ENCODE measurements around the gene STAT5B. TPM values are rescaled to one million over a fixed set of nuclear protein-coding genes. Genes with fewer than 3 reads are reported as not detected.

STAT5B gene
- total RNA-seq, 4 donors from 2014 or later, result 57.6 to 72.6 (median 63.3) TPM

- H3K27ac ChIP-seq, result peak overlapping the region; percentile 85 to 96 (median 91)
- no peaks in the 10 kb centered on the region for H3K27me3 ChIP-seq
- no peak overlapping the region for H3K4me3 ChIP-seq (replicated peaks in 1 of 3)
- TF ChIP-seq, protein P1, sequence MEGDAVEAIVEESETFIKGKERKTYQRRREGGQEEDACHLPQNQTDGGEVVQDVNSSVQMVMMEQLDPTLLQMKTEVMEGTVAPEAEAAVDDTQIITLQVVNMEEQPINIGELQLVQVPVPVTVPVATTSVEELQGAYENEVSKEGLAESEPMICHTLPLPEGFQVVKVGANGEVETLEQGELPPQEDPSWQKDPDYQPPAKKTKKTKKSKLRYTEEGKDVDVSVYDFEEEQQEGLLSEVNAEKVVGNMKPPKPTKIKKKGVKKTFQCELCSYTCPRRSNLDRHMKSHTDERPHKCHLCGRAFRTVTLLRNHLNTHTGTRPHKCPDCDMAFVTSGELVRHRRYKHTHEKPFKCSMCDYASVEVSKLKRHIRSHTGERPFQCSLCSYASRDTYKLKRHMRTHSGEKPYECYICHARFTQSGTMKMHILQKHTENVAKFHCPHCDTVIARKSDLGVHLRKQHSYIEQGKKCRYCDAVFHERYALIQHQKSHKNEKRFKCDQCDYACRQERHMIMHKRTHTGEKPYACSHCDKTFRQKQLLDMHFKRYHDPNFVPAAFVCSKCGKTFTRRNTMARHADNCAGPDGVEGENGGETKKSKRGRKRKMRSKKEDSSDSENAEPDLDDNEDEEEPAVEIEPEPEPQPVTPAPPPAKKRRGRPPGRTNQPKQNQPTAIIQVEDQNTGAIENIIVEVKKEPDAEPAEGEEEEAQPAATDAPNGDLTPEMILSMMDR (IDR thresholded peaks at IDR 0.05), result no peak
- TF ChIP-seq POLR2A (IDR thresholded peaks at IDR 0.05), result no peak
- WGBS, 2 donors, result 80 to 90% methylated on average over 19 of the region's 19 CpGs
- intact Hi-C loops (cut with DNase I), result no loop called here
- peaks cover 17 to 19% of the 10 kb centered on the region in 2 donors for H3K36me3 ChIP-seq
- H3K9me3 ChIP-seq, result no peaks in the 10 kb centered on the region
- DNase-seq, result no peak
- H3K4me1 ChIP-seq, result peaks cover 19 to 26% of the 10 kb centered on the region in 2 donors
These were observed 34.0 kb upstream of the STAT5B start for GRCh38 chr17:42309986-42310786.

- H3K4me1 ChIP-seq, result peaks cover 19 to 26% of the 10 kb centered on the region in 2 donors
- WGBS, 2 donors, result 87 to 96% methylated on average over 8 to 9 of the region's 9 CpGs
- no peak overlapping the region for H3K4me3 ChIP-seq (replicated peaks in 1 of 3)
- peaks cover 20% of the 10 kb centered on the region in 2 donors for H3K36me3 ChIP-seq
- H3K27ac ChIP-seq, result peak overlapping the region in 2 of 3 donors; percentile 18 to 34
- TF ChIP-seq POLR2A (IDR thresholded peaks at IDR 0.05), result no peak
- TF ChIP-seq, protein P1 (IDR thresholded peaks at IDR 0.05), result no peak
- H3K9me3 ChIP-seq, result no peaks in the 10 kb centered on the region
- DNase-seq, result no peak
- intact Hi-C loops (cut with DNase I), result no loop called here
- H3K27me3 ChIP-seq, result no peaks in the 10 kb centered on the region
These were observed 33.0 kb upstream of the STAT5B start for GRCh38 chr17:42309142-42309541.

- Histone ChIP-seq H3K4me1 (peaks cover 19 to 26% of the 10 kb centered on the region in 2 donors), H3K27me3 (no peaks in the 10 kb centered on the region), H3K9me3 (no peaks in the 10 kb centered on the region), H3K27ac (peak overlapping the region in 1 of 3 donors; percentile 34), H3K36me3 (peaks cover 17 to 25% of the 10 kb centered on the region in 2 donors), H3K4me3 (replicated peaks in 1 of 3) (no peak overlapping the region)
- WGBS, 2 donors, result 89 to 91% methylated on average over 7 of the region's 7 CpGs
- TF ChIP-seq POLR2A (IDR thresholded peaks at IDR 0.05), result no peak
- TF ChIP-seq, protein P1 (IDR thresholded peaks at IDR 0.05), result no peak
- intact Hi-C loops (cut with DNase I), result no loop called here
- no peak for DNase-seq
These were observed 32.3 kb upstream of the STAT5B start for GRCh38 chr17:42308446-42308845.

DNA sequence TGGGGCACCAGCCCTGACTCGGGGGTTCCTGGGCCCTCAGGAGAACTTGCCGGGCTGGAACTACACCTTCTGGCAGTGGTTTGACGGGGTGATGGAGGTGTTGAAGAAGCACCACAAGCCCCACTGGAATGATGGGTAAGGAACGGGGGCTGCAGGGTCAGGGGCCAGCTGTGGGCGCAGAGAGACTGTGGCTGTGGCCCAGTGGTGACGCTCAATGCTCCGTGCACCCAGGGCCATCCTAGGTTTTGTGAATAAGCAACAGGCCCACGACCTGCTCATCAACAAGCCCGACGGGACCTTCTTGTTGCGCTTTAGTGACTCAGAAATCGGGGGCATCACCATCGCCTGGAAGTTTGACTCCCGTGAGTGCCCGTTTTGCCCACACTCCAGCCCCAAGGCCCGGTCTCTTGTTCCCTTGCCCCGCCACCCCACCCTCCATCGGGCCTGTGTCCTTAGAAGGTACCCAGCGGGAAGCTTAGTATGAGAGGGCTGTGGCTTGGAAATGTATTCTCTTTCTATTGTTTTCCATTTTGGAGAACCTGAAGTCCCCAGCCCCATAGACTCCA is 31.3 kb upstream of the STAT5B start:
- Histone ChIP-seq H3K27ac (no peak overlapping the region), H3K27me3 (no peaks in the 10 kb centered on the region), H3K36me3 (peaks cover 17 to 26% of the 10 kb centered on the region in 2 donors), H3K4me3 (replicated peaks in 1 of 3) (no peak overlapping the region), H3K9me3 (no peaks in the 10 kb centered on the region), H3K4me1 (peaks cover 15 to 20% of the 10 kb centered on the region in 2 donors)
- intact Hi-C loops (cut with DNase I), result no loop called here
- DNase-seq, result no peak
- no peak for TF ChIP-seq POLR2A (IDR thresholded peaks at IDR 0.05)
- TF ChIP-seq, protein P1 (IDR thresholded peaks at IDR 0.05), result no peak
- 92 to 94% methylated on average over 19 of the region's 19 CpGs for WGBS, 2 donors

DNA sequence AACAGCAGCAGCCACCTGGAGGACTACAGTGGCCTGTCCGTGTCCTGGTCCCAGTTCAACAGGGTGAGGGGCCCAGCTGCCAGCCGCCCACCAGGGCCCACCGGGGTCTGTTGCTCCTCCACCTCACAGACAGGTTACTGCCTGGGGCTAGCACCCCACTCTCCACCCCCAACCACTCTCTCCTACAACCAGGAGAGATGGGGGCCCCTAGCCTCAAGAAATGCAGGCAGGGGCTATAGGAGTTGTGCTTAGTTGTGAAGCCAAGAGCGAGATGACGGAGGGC is 30.1 kb upstream of the STAT5B start:
- WGBS, 2 donors, result 95 to 96% methylated on average over 5 of the region's 5 CpGs
- H3K4me3 ChIP-seq (replicated peaks in 1 of 3), result no peak overlapping the region
- peaks cover 6 to 9% of the 10 kb centered on the region in 2 donors for H3K4me1 ChIP-seq
- no peaks in the 10 kb centered on the region for H3K27me3 ChIP-seq
- intact Hi-C loops (cut with DNase I), result no loop called here
- TF ChIP-seq, protein P1 (IDR thresholded peaks at IDR 0.05), result no peak
- TF ChIP-seq POLR2A (IDR thresholded peaks at IDR 0.05), result no peak
- H3K27ac ChIP-seq, result no peak overlapping the region
- H3K9me3 ChIP-seq, result no peaks in the 10 kb centered on the region
- H3K36me3 ChIP-seq, result peaks cover 23 to 37% of the 10 kb centered on the region in 2 donors
- DNase-seq, result no peak

Measured in thyroid gland (tissue), 4 donors.